HEK293 (cell line): ENCODE measurements around the gene CACNA1F.

Experiments
- BCL11A ChIP-seq: fragments of 450-650 bp; formaldehyde crosslinking; IDR thresholded peaks from 2 replicates; pipeline ENCODE4 v1.5.1; 2016; ENCODE audit warnings: low read depth, missing biosample characterization, missing genetic modification characterization
- BCL11B ChIP-seq: fragments of 450-650 bp; formaldehyde crosslinking; IDR thresholded peaks from 2 replicates; pipeline ENCODE4 v1.5.1; 2016; ENCODE audit warnings: low read depth, missing biosample characterization, missing genetic modification characterization
- GLI4 ChIP-seq: fragments of 450-650 bp; formaldehyde crosslinking; IDR thresholded peaks from 2 replicates; pipeline ENCODE4 v1.5.1; 2016; ENCODE audit warnings: missing biosample characterization, missing genetic modification characterization
- IKZF3 ChIP-seq: fragments of 450-650 bp; IDR thresholded peaks from 2 replicates; pipeline ENCODE4 v1.5.0; 2018; ENCODE audit warnings: missing biosample characterization, mild to moderate bottlenecking, missing genetic modification characterization, moderate library complexity
- KLF10 ChIP-seq: fragments of 450-650 bp; IDR thresholded peaks from 2 replicates; pipeline ENCODE4 v1.5.1; 2018; ENCODE audit warnings: missing biosample characterization, mild to moderate bottlenecking, missing genetic modification characterization
- KLF16 ChIP-seq: fragments of 450-650 bp; formaldehyde crosslinking; IDR thresholded peaks from 2 replicates; pipeline ENCODE4 v1.5.1; 2017; ENCODE audit warnings: missing biosample characterization, missing genetic modification characterization
- KLF8 ChIP-seq: fragments of 450-650 bp; formaldehyde crosslinking; IDR thresholded peaks from 2 replicates; pipeline ENCODE4 v1.5.1; 2016; ENCODE audit warnings: missing biosample characterization, missing genetic modification characterization
- OSR2 ChIP-seq: fragments of 450-650 bp; formaldehyde crosslinking; IDR thresholded peaks from 2 replicates; pipeline ENCODE4 v1.5.1; 2016; ENCODE audit warnings: missing biosample characterization, missing genetic modification characterization
- REPIN1 ChIP-seq: fragments of 450-650 bp; formaldehyde crosslinking; IDR thresholded peaks from 2 replicates; pipeline ENCODE4 v1.5.1; 2017; ENCODE audit warnings: missing biosample characterization, missing genetic modification characterization, low read depth
- TCF7L2 ChIP-seq: IDR thresholded peaks from 2 replicates; pipeline ENCODE4 v1.6.1; 2011; ENCODE audit warnings: low read depth, mild to moderate bottlenecking, inconsistent platforms, low read length, moderate library complexity, borderline replicate concordance
- ZBTB17 ChIP-seq: fragments of 450-650 bp; formaldehyde crosslinking; IDR thresholded peaks from 2 replicates; pipeline ENCODE4 v1.5.1; 2016; ENCODE audit warnings: missing biosample characterization, missing genetic modification characterization
- ZBTB48 ChIP-seq: fragments of 450-650 bp; formaldehyde crosslinking; IDR thresholded peaks from 2 replicates; pipeline ENCODE4 v1.5.1; 2016; ENCODE audit warnings: missing biosample characterization, missing genetic modification characterization
- ZFP41 ChIP-seq: fragments of 450-650 bp; formaldehyde crosslinking; IDR thresholded peaks from 2 replicates; pipeline ENCODE4 v1.5.1; 2016; ENCODE audit warnings: missing biosample characterization, missing genetic modification characterization, borderline replicate concordance
- ZNF10 ChIP-seq: fragments of 450-650 bp; formaldehyde crosslinking; IDR thresholded peaks from 2 replicates; pipeline ENCODE4 v1.5.1; 2017; ENCODE audit warnings: missing biosample characterization, missing genetic modification characterization
- ZNF174 ChIP-seq: fragments of 450-650 bp; formaldehyde crosslinking; IDR thresholded peaks from 2 replicates; pipeline ENCODE4 v1.5.0; 2017; ENCODE audit warnings: missing biosample characterization, mild to moderate bottlenecking, missing genetic modification characterization
- ZNF214 ChIP-seq: fragments of 450-650 bp; formaldehyde crosslinking; IDR thresholded peaks from 2 replicates; pipeline ENCODE4 v1.5.1; 2017; ENCODE audit warnings: missing biosample characterization, mild to moderate bottlenecking, missing genetic modification characterization, borderline replicate concordance
- ZNF292 ChIP-seq: fragments of 450-650 bp; formaldehyde crosslinking; IDR thresholded peaks from 2 replicates; pipeline ENCODE4 v1.5.1; 2016; ENCODE audit warnings: low read depth, missing biosample characterization, missing genetic modification characterization, borderline replicate concordance
- ZNF311 ChIP-seq: fragments of 450-650 bp; formaldehyde crosslinking; IDR thresholded peaks from 2 replicates; pipeline ENCODE4 v1.5.1; 2017; ENCODE audit warnings: missing biosample characterization, missing genetic modification characterization, borderline replicate concordance
- ZNF324 ChIP-seq: fragments of 450-650 bp; formaldehyde crosslinking; IDR thresholded peaks from 2 replicates; pipeline ENCODE4 v1.5.1; 2016; ENCODE audit warnings: missing biosample characterization, missing genetic modification characterization
- ZNF404 ChIP-seq: fragments of 450-650 bp; formaldehyde crosslinking; IDR thresholded peaks from 2 replicates; pipeline ENCODE4 v1.5.1; 2017; ENCODE audit warnings: missing biosample characterization, missing genetic modification characterization
- ZNF433 ChIP-seq: fragments of 450-650 bp; formaldehyde crosslinking; IDR thresholded peaks from 2 replicates; pipeline ENCODE4 v1.5.1; 2016; ENCODE audit warnings: missing biosample characterization, missing genetic modification characterization, low read depth
- ZNF449 ChIP-seq: fragments of 450-650 bp; formaldehyde crosslinking; IDR thresholded peaks from 2 replicates; pipeline ENCODE4 v1.5.1; 2017; ENCODE audit warnings: missing biosample characterization, mild to moderate bottlenecking, missing genetic modification characterization, moderate library complexity
- ZNF473 ChIP-seq: fragments of 450-650 bp; formaldehyde crosslinking; IDR thresholded peaks from 2 replicates; pipeline ENCODE4 v1.5.1; 2017; ENCODE audit warnings: missing biosample characterization, missing genetic modification characterization
- ZNF529 ChIP-seq: fragments of 450-650 bp; formaldehyde crosslinking; IDR thresholded peaks from 2 replicates; pipeline ENCODE4 v1.5.1; 2017; ENCODE audit warnings: missing genetic modification characterization, missing biosample characterization; ENCODE audit not compliant: insufficient replicate concordance
- ZNF560 ChIP-seq: fragments of 450-650 bp; formaldehyde crosslinking; IDR thresholded peaks from 2 replicates; pipeline ENCODE4 v1.5.1; 2017; ENCODE audit warnings: missing biosample characterization, missing genetic modification characterization, borderline replicate concordance
- ZNF571 ChIP-seq: fragments of 450-650 bp; formaldehyde crosslinking; IDR thresholded peaks from 2 replicates; pipeline ENCODE4 v1.5.0; 2017; ENCODE audit warnings: missing biosample characterization, missing genetic modification characterization
- ZNF600 ChIP-seq: fragments of 450-650 bp; formaldehyde crosslinking; IDR thresholded peaks from 2 replicates; pipeline ENCODE4 v1.5.1; 2016; ENCODE audit warnings: missing biosample characterization, missing genetic modification characterization
- ZNF629 ChIP-seq: fragments of 450-650 bp; formaldehyde crosslinking; IDR thresholded peaks from 2 replicates; pipeline ENCODE4 v1.5.1; 2017; ENCODE audit warnings: missing biosample characterization, missing genetic modification characterization
- ZNF658 ChIP-seq: fragments of 450-650 bp; formaldehyde crosslinking; IDR thresholded peaks from 2 replicates; pipeline ENCODE4; 2016; ENCODE audit warnings: missing biosample characterization, missing genetic modification characterization
- ZNF677 ChIP-seq: fragments of 450-650 bp; IDR thresholded peaks from 2 replicates; pipeline ENCODE4 v1.5.0; 2018; ENCODE audit warnings: missing biosample characterization, mild to moderate bottlenecking, missing genetic modification characterization, moderate library complexity
- ZNF701 ChIP-seq: fragments of 450-650 bp; formaldehyde crosslinking; IDR thresholded peaks from 2 replicates; pipeline ENCODE4 v1.5.1; 2016; ENCODE audit warnings: missing biosample characterization, missing genetic modification characterization
- ZNF707 ChIP-seq: fragments of 450-650 bp; formaldehyde crosslinking; IDR thresholded peaks from 2 replicates; pipeline ENCODE4 v1.5.1; 2016; ENCODE audit warnings: missing biosample characterization, missing genetic modification characterization
- ZNF76 ChIP-seq: fragments of 450-650 bp; formaldehyde crosslinking; IDR thresholded peaks from 2 replicates; pipeline ENCODE4; 2016; ENCODE audit warnings: low read depth, missing biosample characterization, missing genetic modification characterization, borderline replicate concordance
- ZNF792 ChIP-seq: fragments of 450-650 bp; formaldehyde crosslinking; IDR thresholded peaks from 2 replicates; pipeline ENCODE4 v1.5.1; 2016; ENCODE audit warnings: missing biosample characterization, missing genetic modification characterization
- TF ChIP-seq, protein P1 (sequence below): fragments of 450-650 bp; formaldehyde crosslinking; IDR thresholded peaks from 2 replicates; pipeline ENCODE4 v1.5.1; 2016; ENCODE audit warnings: missing biosample characterization, missing genetic modification characterization, low read depth
- TF ChIP-seq, protein P2 (sequence below): fragments of 450-650 bp; formaldehyde crosslinking; IDR thresholded peaks from 2 replicates; pipeline ENCODE4 v1.5.1; 2016; ENCODE audit warnings: missing biosample characterization, missing genetic modification characterization

The CACNA1F gene

GRCh38 chrX:49172280-49172780 is 60.8 kb downstream of the CACNA1F start (continued):
- TF ChIP-seq GLI4 (tag by site-specific recombination) (no peak; the same call in 1 of the 2 replicates), ZNF324 (tag by site-specific recombination) (no peak), ZNF560 (tag by site-specific recombination) (no peak), ZNF433 (tag by site-specific recombination) (no peak), ZNF174 (no peak), BCL11B (tag by site-specific recombination) (no peak), ZNF473 (tag by site-specific recombination) (no peak), REPIN1 (tag by site-specific recombination) (no peak), KLF10 (peak; percentile 72), TCF7L2 (no peak), ZNF404 (tag by site-specific recombination) (no peak), ZNF629 (tag by site-specific recombination) (peak; percentile 33), ZNF449 (tag by site-specific recombination) (no peak), ZNF76 (tag by site-specific recombination) (no peak; the same call in 1 of the 2 replicates), ZNF214 (tag by site-specific recombination) (no peak), ZNF701 (no peak), ZNF677 (no peak), ZNF600 (no peak), ZBTB48 (tag by site-specific recombination) (peak; percentile 82), OSR2 (no peak), ZNF10 (tag by site-specific recombination) (peak; percentile 89), ZFP41 (tag by site-specific recombination) (no peak), ZNF792 (no peak), ZNF311 (no peak), IKZF3 (tag by site-specific recombination) (0 out of 2 replicates have a peak, but pooled peaks have one; percentile 20), ZNF707 (no peak), BCL11A (tag by site-specific recombination) (no peak), ZNF529 (tag by site-specific recombination) (no peak), KLF8 (tag by site-specific recombination) (peak; percentile 92), ZNF658 (tag by site-specific recombination) (no peak), ZNF571 (tag by site-specific recombination) (no peak), KLF16 (tag by site-specific recombination) (no peak), ZBTB17 (tag by site-specific recombination) (no peak), ZNF292 (tag by site-specific recombination) (no peak)
- TF ChIP-seq, protein P1, sequence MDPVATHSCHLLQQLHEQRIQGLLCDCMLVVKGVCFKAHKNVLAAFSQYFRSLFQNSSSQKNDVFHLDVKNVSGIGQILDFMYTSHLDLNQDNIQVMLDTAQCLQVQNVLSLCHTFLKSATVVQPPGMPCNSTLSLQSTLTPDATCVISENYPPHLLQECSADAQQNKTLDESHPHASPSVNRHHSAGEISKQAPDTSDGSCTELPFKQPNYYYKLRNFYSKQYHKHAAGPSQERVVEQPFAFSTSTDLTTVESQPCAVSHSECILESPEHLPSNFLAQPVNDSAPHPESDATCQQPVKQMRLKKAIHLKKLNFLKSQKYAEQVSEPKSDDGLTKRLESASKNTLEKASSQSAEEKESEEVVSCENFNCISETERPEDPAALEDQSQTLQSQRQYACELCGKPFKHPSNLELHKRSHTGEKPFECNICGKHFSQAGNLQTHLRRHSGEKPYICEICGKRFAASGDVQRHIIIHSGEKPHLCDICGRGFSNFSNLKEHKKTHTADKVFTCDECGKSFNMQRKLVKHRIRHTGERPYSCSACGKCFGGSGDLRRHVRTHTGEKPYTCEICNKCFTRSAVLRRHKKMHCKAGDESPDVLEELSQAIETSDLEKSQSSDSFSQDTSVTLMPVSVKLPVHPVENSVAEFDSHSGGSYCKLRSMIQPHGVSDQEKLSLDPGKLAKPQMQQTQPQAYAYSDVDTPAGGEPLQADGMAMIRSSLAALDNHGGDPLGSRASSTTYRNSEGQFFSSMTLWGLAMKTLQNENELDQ (tag by site-specific recombination), result no peak
- TF ChIP-seq, protein P2, sequence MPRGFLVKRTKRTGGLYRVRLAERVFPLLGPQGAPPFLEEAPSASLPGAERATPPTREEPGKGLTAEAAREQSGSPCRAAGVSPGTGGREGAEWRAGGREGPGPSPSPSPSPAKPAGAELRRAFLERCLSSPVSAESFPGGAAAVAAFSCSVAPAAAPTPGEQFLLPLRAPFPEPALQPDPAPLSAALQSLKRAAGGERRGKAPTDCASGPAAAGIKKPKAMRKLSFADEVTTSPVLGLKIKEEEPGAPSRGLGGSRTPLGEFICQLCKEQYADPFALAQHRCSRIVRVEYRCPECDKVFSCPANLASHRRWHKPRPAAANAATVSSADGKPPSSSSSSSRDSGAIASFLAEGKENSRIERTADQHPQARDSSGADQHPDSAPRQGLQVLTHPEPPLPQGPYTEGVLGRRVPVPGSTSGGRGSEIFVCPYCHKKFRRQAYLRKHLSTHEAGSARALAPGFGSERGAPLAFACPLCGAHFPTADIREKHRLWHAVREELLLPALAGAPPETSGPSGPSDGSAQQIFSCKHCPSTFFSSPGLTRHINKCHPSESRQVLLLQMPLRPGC (tag by site-specific recombination), result no peak
